PC-9 (cell line): ENCODE data around the gene PDZRN4. TPM values are rescaled to one million over a fixed set of nuclear protein-coding genes. Genes with fewer than 3 reads are reported as not detected.
"Not testable (repeated sequence)": the region's sequence is repeated elsewhere in the genome, so short reads cannot be mapped to it uniquely, and the experiment has no call there.

Source experiments
- BruUV-seq: library from RNA; stranded (reverse); fragments of 400-500 nt; replicated peaks from 2 replicates; lab custom pipeline; 2021; lab: Mats Ljungman, UMichigan
- CTCF ChIA-PET: fragments of 300-600 bp; sonication (Branson Sonifier 250); formaldehyde crosslinking; loops from one replicate; lab custom pipeline; 2022; ENCODE audit warnings: antibody characterized with exemption; lab: Charles Lee
- POLR2A ChIA-PET: fragments of 300-600 bp; sonication (Branson Sonifier 250); formaldehyde crosslinking; loops from one replicate; lab custom pipeline; 2022; ENCODE audit warnings: antibody characterized with exemption; ENCODE audit not compliant: unreplicated experiment; lab: Charles Lee
- DNase-seq, 2 experiments: peaks; one replicate each; pipeline versions ENCODE4 v3.0.0 to v3.0.0-alpha.2; 2015 to 2022; ENCODE audit warnings: mixed read lengths in 1 of 2
- H2AFZ ChIP-seq: fragments of 200-600 bp; sonication (generic); 2 replicates; pipeline ENCODE4 v1.8.1; 2017; ENCODE audit warnings: antibody characterized with exemption
- H3F3A ChIP-seq: fragments of 200-600 bp; sonication (generic); 2 replicates; pipeline ENCODE4 v1.8.1; 2017; ENCODE audit warnings: antibody characterized with exemption, mild to moderate bottlenecking, low read depth; ENCODE audit not compliant: insufficient read depth
- H3K27ac ChIP-seq: fragments of 200-600 bp; sonication (generic); 2 replicates; pipeline ENCODE4 v1.6.1; 2016; ENCODE audit warnings: mixed run types
- H3K27me3 ChIP-seq: fragments of 200-600 bp; sonication (generic); 2 replicates; pipeline ENCODE4 v1.6.1; 2016; ENCODE audit warnings: low read depth, mixed run types; ENCODE audit not compliant: insufficient read depth
- H3K36me3 ChIP-seq: fragments of 200-600 bp; sonication (generic); 2 replicates; pipeline ENCODE4 v1.6.1; 2016; ENCODE audit warnings: low read depth, mixed run types
- H3K4me1 ChIP-seq: fragments of 200-600 bp; sonication (generic); replicated peaks from 2 replicates; pipeline ENCODE4 v1.6.1; 2016; ENCODE audit warnings: mixed run types; ENCODE audit not compliant: insufficient read depth
- H3K4me2 ChIP-seq: fragments of 200-600 bp; sonication (generic); 2 replicates; pipeline ENCODE4 v1.6.1; 2017; ENCODE audit warnings: mixed run types
- H3K4me3 ChIP-seq: fragments of 200-600 bp; sonication (generic); 2 replicates; pipeline ENCODE4 v1.6.1; 2016; ENCODE audit warnings: mixed run types
- H3K79me2 ChIP-seq: fragments of 200-600 bp; sonication (generic); 2 replicates; pipeline ENCODE4 v1.6.1; 2017; ENCODE audit warnings: low read depth, mixed run types
- H3K9me2 ChIP-seq: fragments of 200-600 bp; sonication (generic); 2 replicates; pipeline ENCODE4 v1.8.1; 2017; ENCODE audit warnings: mild to moderate bottlenecking; ENCODE audit not compliant: insufficient read depth
- H3K9me3 ChIP-seq: fragments of 200-600 bp; sonication (generic); 2 replicates; pipeline ENCODE4 v1.8.1; 2016; ENCODE audit warnings: low read depth; ENCODE audit not compliant: insufficient read depth
- H4K20me1 ChIP-seq: fragments of 200-600 bp; sonication (generic); 2 replicates; pipeline ENCODE4 v1.8.1; 2017; ENCODE audit not compliant: insufficient read depth
- EZH2 ChIP-seq: fragments of 200-600 bp; sonication (generic); IDR thresholded peaks from 2 replicates; pipeline ENCODE4 v1.8.0; 2017; ENCODE audit warnings: antibody characterized with exemption, low read depth
- intact Hi-C: fragments of 100-400 bp; cut with micrococcal nuclease; formaldehyde crosslinking; loops from one replicate; pipeline ENCODE4 v1.10.0; 2022; ENCODE audit not compliant: unreplicated experiment
- total RNA-seq: library from RNA; stranded (reverse); gene quantifications from 2 replicates; pipeline ENCODE4 v1.2.3, GENCODE V29; 2021
- TF ChIP-seq, protein P1 (sequence below): fragments of 200-600 bp; sonication (generic); conservative IDR thresholded peaks from 2 replicates; pipeline ENCODE4 v1.6.1; 2017; ENCODE audit warnings: mixed run types, antibody characterized with exemption, mild to moderate bottlenecking, moderate library complexity

The PDZRN4 gene
- total RNA-seq, 1 experiment from 2014 or later, result not detected

DNA sequence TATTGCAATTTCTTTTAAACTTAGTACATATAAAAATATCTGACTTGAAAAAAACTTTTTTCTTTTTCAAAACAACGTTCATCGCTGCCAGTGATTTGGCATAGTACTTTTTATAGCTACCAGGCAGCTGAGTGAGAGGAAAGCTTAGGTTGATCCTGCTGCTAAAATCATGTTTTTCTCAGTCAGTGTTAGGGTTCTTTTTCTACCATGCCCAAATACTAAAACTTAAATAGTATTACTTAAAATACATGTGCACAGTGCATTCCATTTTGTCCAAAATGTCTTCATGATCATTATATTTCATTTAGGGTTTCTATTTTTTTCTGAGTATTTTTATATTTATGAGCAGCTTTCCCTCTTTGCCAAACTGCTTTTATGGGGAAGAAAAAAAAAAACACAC, 123.8 kb downstream of the PDZRN4 start:
- CTCF ChIA-PET, result no interaction called here
- H2AFZ ChIP-seq, result no peak overlapping the region
- TF ChIP-seq, protein P1, sequence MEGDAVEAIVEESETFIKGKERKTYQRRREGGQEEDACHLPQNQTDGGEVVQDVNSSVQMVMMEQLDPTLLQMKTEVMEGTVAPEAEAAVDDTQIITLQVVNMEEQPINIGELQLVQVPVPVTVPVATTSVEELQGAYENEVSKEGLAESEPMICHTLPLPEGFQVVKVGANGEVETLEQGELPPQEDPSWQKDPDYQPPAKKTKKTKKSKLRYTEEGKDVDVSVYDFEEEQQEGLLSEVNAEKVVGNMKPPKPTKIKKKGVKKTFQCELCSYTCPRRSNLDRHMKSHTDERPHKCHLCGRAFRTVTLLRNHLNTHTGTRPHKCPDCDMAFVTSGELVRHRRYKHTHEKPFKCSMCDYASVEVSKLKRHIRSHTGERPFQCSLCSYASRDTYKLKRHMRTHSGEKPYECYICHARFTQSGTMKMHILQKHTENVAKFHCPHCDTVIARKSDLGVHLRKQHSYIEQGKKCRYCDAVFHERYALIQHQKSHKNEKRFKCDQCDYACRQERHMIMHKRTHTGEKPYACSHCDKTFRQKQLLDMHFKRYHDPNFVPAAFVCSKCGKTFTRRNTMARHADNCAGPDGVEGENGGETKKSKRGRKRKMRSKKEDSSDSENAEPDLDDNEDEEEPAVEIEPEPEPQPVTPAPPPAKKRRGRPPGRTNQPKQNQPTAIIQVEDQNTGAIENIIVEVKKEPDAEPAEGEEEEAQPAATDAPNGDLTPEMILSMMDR, result no peak
- TF ChIP-seq EZH2, result no peak

GRCh38 chr12:41312451-41312850, 124.3 kb downstream of the PDZRN4 start:
- POLR2A ChIA-PET, H3K4me1 ChIP-seq, H2AFZ ChIP-seq, intact Hi-C loops, H3K27me3 ChIP-seq, BruUV-seq, H3K4me2 ChIP-seq, H3K9me2 ChIP-seq, H3K36me3 ChIP-seq, H4K20me1 ChIP-seq, H3K9me3 ChIP-seq, CTCF ChIA-PET, H3K79me2 ChIP-seq, H3F3A ChIP-seq, DNase-seq, H3K27ac ChIP-seq, H3K4me3 ChIP-seq: not testable (repeated sequence)

More for the DNA sequence above, 123.8 kb downstream of the PDZRN4 start:
- no peaks in the 10 kb centered on the region for H3K9me2 ChIP-seq
- intact Hi-C loops, result no loop called here
- no peaks in the 10 kb centered on the region for H3K9me3 ChIP-seq
- peaks cover 4% of the 10 kb centered on the region; the same call in 1 of the 2 replicates for H3K4me1 ChIP-seq
- no TSS peak for BruUV-seq
- DNase-seq, result no peak
- no peak overlapping the region for H3K4me2 ChIP-seq
- no peaks in the 10 kb centered on the region for H3F3A ChIP-seq
- no peak overlapping the region for H3K27ac ChIP-seq
- POLR2A ChIA-PET, result no interaction called here
- no peaks in the 10 kb centered on the region for H3K36me3 ChIP-seq
- H3K4me3 ChIP-seq, result no peak overlapping the region
- no peaks in the 10 kb centered on the region for H3K27me3 ChIP-seq
- no peaks in the 10 kb centered on the region for H4K20me1 ChIP-seq
- no peaks in the 10 kb centered on the region for H3K79me2 ChIP-seq

GRCh38 chr12:41325336-41325735, 137.2 kb downstream of the PDZRN4 start:
- TF ChIP-seq EZH2, result no peak
- TF ChIP-seq, protein P1, result no peak
- H3K4me2 ChIP-seq, result no peak overlapping the region
- H3F3A ChIP-seq, result no peaks in the 10 kb centered on the region
- H2AFZ ChIP-seq, result no peak overlapping the region
- H3K4me3 ChIP-seq, result no peak overlapping the region
- no peaks in the 10 kb centered on the region for H4K20me1 ChIP-seq
- no peaks in the 10 kb centered on the region for H3K4me1 ChIP-seq
- no peaks in the 10 kb centered on the region for H3K9me3 ChIP-seq
- POLR2A ChIA-PET, result no interaction called here
- CTCF ChIA-PET, result no interaction called here
- H3K27ac ChIP-seq, result no peak overlapping the region
- no TSS peak for BruUV-seq
- no peaks in the 10 kb centered on the region for H3K36me3 ChIP-seq
- H3K9me2 ChIP-seq, result no peaks in the 10 kb centered on the region
- no peaks in the 10 kb centered on the region for H3K79me2 ChIP-seq
- no peak for DNase-seq
- H3K27me3 ChIP-seq, result no peaks in the 10 kb centered on the region
- intact Hi-C loops, result no loop called here
